ENCODE data around the gene DCP2.

DCP2 gene

DNA sequence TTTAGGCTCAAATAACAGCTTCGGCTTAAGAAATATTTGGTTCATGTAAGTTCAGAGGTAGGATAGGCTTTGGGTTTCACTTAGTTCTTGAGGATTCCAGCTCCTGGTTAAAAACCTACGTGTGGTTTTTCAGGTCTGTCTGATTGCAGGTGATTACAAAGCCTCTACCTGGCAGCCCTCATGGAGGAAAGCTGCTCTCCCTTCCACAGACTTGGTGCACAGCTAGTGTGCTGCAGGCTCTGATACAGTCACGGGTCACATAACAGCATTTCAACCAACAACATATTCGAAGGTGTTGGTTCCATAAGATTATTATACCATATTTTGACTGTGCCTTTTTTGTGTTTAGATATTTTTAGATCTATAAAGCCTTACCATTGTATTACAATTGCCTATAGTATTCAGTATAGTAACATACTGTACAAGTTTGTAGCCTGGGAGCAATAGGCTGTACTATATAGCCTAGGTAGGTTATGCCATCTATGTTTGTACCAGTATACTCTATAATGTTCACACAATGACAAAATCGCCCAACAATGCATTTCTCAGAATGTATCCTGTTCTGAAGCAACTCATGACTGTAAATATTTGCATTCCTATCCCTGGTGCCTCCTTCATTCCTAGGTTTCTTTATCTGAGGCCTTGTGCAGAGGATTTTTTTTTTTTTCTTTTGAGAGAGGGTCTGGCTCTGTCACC, 8.0 kb upstream of the DCP2 start:
- Histone ChIP-seq H3K27ac (ENCODE audit: low read length) (no peak overlapping the region), H3K9me3 (ENCODE audit: insufficient read depth, low read depth, low read length) (no peaks in the 10 kb centered on the region), H3K9ac (ENCODE audit: low read depth, low read length) (no peak overlapping the region), H3K4me3 (ENCODE audit: low read length) (no peak overlapping the region), H3K27me3 (ENCODE audit: insufficient read depth, low read length) (no peaks in the 10 kb centered on the region), H3K4me1 (ENCODE audit: insufficient read depth, low read length) (peaks cover 11% of the 10 kb centered on the region; the same call in 1 of the 2 replicates), H3K36me3 (ENCODE audit: insufficient read depth, low read depth, low read length) (no peaks in the 10 kb centered on the region)

DNA sequence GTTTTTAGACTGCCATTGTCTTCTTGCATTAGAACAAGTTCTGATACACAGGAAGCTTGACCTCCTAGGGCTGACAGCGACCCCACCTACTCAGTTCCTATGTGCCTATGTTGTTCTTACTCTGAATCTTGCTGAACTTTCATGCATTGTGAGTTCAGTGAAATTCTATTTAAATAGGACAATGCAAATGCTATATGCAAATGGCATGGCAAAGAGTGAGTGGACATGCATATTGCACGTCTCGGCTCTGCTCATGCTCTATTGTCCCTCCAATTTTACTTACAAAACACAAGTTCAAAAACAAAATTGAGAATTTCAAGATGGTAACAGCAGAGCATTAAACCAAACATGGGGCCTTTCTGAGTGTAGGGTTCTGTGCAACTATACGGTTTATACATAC, 5.3 kb upstream of the DCP2 start:
- H3K4me1 ChIP-seq (ENCODE audit: insufficient read depth, low read length), result peaks cover 11% of the 10 kb centered on the region; the same call in 1 of the 2 replicates
- H3K9ac ChIP-seq (ENCODE audit: low read depth, low read length), result no peak overlapping the region
- H3K27ac ChIP-seq (ENCODE audit: low read length), result no peak overlapping the region
- no peaks in the 10 kb centered on the region for H3K9me3 ChIP-seq (ENCODE audit: insufficient read depth, low read depth, low read length)
- H3K36me3 ChIP-seq (ENCODE audit: insufficient read depth, low read depth, low read length), result no peaks in the 10 kb centered on the region
- H3K27me3 ChIP-seq (ENCODE audit: insufficient read depth, low read length), result no peaks in the 10 kb centered on the region
- H3K4me3 ChIP-seq (ENCODE audit: low read length), result no peak overlapping the region

GRCh38 chr5:112973036-112973435, 3.6 kb upstream of the DCP2 start:
- Histone ChIP-seq H3K4me1 (ENCODE audit: insufficient read depth, low read length) (peaks cover 11% of the 10 kb centered on the region; the same call in 1 of the 2 replicates), H3K27me3 (ENCODE audit: insufficient read depth, low read length) (no peaks in the 10 kb centered on the region), H3K4me3 (ENCODE audit: low read length) (no peak overlapping the region), H3K9me3 (ENCODE audit: insufficient read depth, low read depth, low read length) (no peaks in the 10 kb centered on the region), H3K36me3 (ENCODE audit: insufficient read depth, low read depth, low read length) (no peaks in the 10 kb centered on the region), H3K9ac (ENCODE audit: low read depth, low read length) (no peak overlapping the region), H3K27ac (ENCODE audit: low read length) (no peak overlapping the region)

GRCh38 chr5:112973904-112974303, 2.7 kb upstream of the DCP2 start:
- Histone ChIP-seq H3K9me3 (ENCODE audit: insufficient read depth, low read depth, low read length) (no peaks in the 10 kb centered on the region), H3K4me1 (ENCODE audit: insufficient read depth, low read length) (peaks cover 9% of the 10 kb centered on the region; the same call in 1 of the 2 replicates), H3K9ac (ENCODE audit: low read depth, low read length) (no peak overlapping the region), H3K27ac (ENCODE audit: low read length) (no peak overlapping the region), H3K36me3 (ENCODE audit: insufficient read depth, low read depth, low read length) (no peaks in the 10 kb centered on the region), H3K4me3 (ENCODE audit: low read length) (no peak overlapping the region), H3K27me3 (ENCODE audit: insufficient read depth, low read length) (no peaks in the 10 kb centered on the region)

GRCh38 chr5:112974901-112975300, 1.7 kb upstream of the DCP2 start:
- no peak overlapping the region for H3K9ac ChIP-seq (ENCODE audit: low read depth, low read length)

DNA sequence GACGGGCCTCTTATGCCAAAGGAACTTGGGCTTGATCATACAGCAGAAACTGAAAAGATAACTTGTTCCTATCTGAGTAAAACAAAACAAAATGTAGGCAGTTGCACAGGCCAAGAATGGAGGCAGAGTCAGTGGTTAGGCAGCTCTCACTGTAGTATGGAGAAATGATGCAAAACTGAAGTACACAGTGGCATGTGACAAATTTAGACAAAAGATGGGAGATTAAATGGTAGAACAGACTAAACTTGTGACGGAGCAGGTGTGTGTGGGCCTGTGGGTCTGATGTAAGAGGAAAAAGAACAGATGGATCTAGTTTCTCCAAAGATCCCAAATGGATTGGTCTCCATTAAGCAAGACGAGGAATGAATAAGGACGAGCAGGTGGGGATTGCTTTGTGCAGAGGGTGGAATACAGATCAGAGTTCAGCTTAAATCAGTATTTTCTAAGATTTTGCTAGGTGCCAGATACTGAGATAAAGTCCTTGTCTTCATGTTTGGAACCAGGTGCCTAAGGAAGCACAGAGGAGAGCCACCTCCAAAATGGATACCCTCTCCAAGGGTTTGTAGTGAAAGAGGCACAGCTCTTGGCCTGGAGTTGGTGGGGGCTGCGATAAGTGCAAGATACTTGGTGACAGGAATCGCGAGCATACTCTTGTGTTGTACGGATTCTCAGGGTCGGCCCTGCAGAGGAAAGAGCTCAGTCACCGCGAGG, 722 bp upstream of the DCP2 start:
- peak overlapping the region; percentile 78 for H3K4me3 ChIP-seq (ENCODE audit: low read length)
- peak overlapping the region; percentile 89 for H3K27ac ChIP-seq (ENCODE audit: low read length)
- no peaks in the 10 kb centered on the region for H3K9me3 ChIP-seq (ENCODE audit: insufficient read depth, low read depth, low read length)
- H3K36me3 ChIP-seq (ENCODE audit: insufficient read depth, low read depth, low read length), result peaks cover 3% of the 10 kb centered on the region; the same call in 1 of the 2 replicates
- no peaks in the 10 kb centered on the region for H3K27me3 ChIP-seq (ENCODE audit: insufficient read depth, low read length)
- H3K4me1 ChIP-seq (ENCODE audit: insufficient read depth, low read length), result peaks cover 9% of the 10 kb centered on the region; the same call in 1 of the 2 replicates
- peak overlapping the region; percentile 87; the same call in 1 of the 2 replicates for H3K9ac ChIP-seq (ENCODE audit: low read depth, low read length)

More at GRCh38 chr5:112974901-112975300, 1.7 kb upstream of the DCP2 start:
- no peak overlapping the region for H3K27ac ChIP-seq (ENCODE audit: low read length)
- H3K4me1 ChIP-seq (ENCODE audit: insufficient read depth, low read length), result peaks cover 9% of the 10 kb centered on the region; the same call in 1 of the 2 replicates
- H3K27me3 ChIP-seq (ENCODE audit: insufficient read depth, low read length), result no peaks in the 10 kb centered on the region
- no peak overlapping the region for H3K4me3 ChIP-seq (ENCODE audit: low read length)
- H3K9me3 ChIP-seq (ENCODE audit: insufficient read depth, low read depth, low read length), result no peaks in the 10 kb centered on the region
- no peaks in the 10 kb centered on the region for H3K36me3 ChIP-seq (ENCODE audit: insufficient read depth, low read depth, low read length)

DNA sequence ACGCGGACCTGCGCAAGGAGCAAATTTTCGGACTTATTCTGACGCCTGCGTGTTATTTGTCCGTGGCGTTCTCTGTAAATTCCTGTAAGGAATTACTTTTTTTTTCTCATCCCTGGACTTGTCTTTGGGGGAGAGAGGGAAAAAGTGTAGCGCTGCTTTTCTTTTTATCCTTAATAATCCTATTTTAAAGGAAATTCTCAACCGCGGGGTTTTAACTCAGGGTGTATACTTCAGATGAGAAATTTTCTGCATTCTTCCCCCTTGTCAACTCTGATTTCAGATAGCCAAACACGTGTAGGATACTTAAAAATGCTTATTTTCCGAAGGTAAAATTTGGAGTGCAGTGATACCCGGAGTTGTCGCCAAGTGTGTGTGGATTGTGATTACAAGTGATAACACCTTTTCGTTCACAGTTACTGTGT, 853 bp downstream of the DCP2 start:
- peak overlapping the region; percentile 68 for H3K27ac ChIP-seq (ENCODE audit: low read length)
- peak overlapping the region; percentile 78 for H3K4me3 ChIP-seq (ENCODE audit: low read length)
- peaks cover 14% of the 10 kb centered on the region for H3K4me1 ChIP-seq (ENCODE audit: insufficient read depth, low read length)
- no peaks in the 10 kb centered on the region for H3K9me3 ChIP-seq (ENCODE audit: insufficient read depth, low read depth, low read length)
- H3K36me3 ChIP-seq (ENCODE audit: insufficient read depth, low read depth, low read length), result peaks cover 11% of the 10 kb centered on the region; the same call in 1 of the 2 replicates
- H3K9ac ChIP-seq (ENCODE audit: low read depth, low read length), result peak overlapping the region; percentile 81
- H3K27me3 ChIP-seq (ENCODE audit: insufficient read depth, low read length), result no peaks in the 10 kb centered on the region

DNA sequence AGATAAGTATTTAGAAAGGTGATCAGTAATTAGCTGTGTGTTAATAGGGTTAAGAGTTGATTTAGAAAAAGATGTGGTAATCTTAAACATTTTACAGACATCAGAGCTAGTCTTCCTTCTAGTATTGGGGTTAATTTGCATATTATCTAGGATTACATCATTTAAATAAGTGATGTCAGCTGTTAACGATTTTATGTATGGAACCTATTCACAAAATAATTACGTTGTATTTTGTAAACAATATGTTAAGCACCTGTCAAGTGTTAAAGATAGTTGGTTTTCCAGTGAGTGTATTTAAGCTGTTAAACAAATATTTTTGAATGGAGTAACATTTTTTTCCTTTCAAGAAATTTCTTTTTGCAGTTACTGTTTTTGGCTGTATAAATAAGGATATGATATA, 2.2 kb downstream of the DCP2 start:
- peaks cover 12% of the 10 kb centered on the region; the same call in 1 of the 2 replicates for H3K36me3 ChIP-seq (ENCODE audit: insufficient read depth, low read depth, low read length)
- H3K4me1 ChIP-seq (ENCODE audit: insufficient read depth, low read length), result peaks cover 27% of the 10 kb centered on the region
- H3K27me3 ChIP-seq (ENCODE audit: insufficient read depth, low read length), result no peaks in the 10 kb centered on the region
- H3K9ac ChIP-seq (ENCODE audit: low read depth, low read length), result peak overlapping the region; percentile 81; the same call in 1 of the 2 replicates
- no peaks in the 10 kb centered on the region for H3K9me3 ChIP-seq (ENCODE audit: insufficient read depth, low read depth, low read length)
- H3K4me3 ChIP-seq (ENCODE audit: low read length), result peak overlapping the region; percentile 78
- H3K27ac ChIP-seq (ENCODE audit: low read length), result no peak overlapping the region

- Histone ChIP-seq H3K9ac (ENCODE audit: low read depth, low read length) (peak overlapping the region; percentile 49; the same call in 1 of the 2 replicates), H3K4me1 (ENCODE audit: insufficient read depth, low read length) (peaks cover 33% of the 10 kb centered on the region), H3K27me3 (ENCODE audit: insufficient read depth, low read length) (no peaks in the 10 kb centered on the region), H3K9me3 (ENCODE audit: insufficient read depth, low read depth, low read length) (no peaks in the 10 kb centered on the region), H3K4me3 (ENCODE audit: low read length) (peak overlapping the region; percentile 78), H3K36me3 (ENCODE audit: insufficient read depth, low read depth, low read length) (peaks cover 17% of the 10 kb centered on the region), H3K27ac (ENCODE audit: low read length) (no peak overlapping the region)
Measured at GRCh38 chr5:112979723-112980122, 3.1 kb downstream of the DCP2 start.

DNA sequence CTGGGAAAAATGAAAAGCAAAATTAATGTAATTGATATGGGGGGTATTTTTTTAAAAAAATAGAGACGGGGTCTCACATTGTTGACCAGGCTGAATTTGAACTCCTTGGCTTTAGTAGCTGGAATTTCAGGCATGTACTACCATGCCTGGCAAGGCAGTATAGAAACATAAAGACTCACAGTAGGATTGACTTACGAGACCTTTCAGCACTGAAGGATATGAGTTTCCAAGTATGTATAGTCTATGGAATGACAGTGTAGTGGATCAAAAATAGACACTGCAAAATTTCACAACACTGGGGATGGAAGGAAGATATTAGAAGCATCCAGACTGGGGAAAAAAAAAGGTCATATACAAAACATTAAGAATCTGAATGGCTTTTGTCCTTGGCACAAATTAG, 6.8 kb downstream of the DCP2 start:
- H3K36me3 ChIP-seq (ENCODE audit: insufficient read depth, low read depth, low read length), result peaks cover 21% of the 10 kb centered on the region
- H3K27ac ChIP-seq (ENCODE audit: low read length), result no peak overlapping the region

GRCh38 chr5:112986224-112986623, 9.6 kb downstream of the DCP2 start:
- Histone ChIP-seq H3K27me3 (ENCODE audit: insufficient read depth, low read length) (no peaks in the 10 kb centered on the region), H3K4me3 (ENCODE audit: low read length) (no peak overlapping the region), H3K4me1 (ENCODE audit: insufficient read depth, low read length) (peaks cover 24% of the 10 kb centered on the region), H3K36me3 (ENCODE audit: insufficient read depth, low read depth, low read length) (peaks cover 30% of the 10 kb centered on the region), H3K9ac (ENCODE audit: low read depth, low read length) (no peak overlapping the region), H3K9me3 (ENCODE audit: insufficient read depth, low read depth, low read length) (no peaks in the 10 kb centered on the region), H3K27ac (ENCODE audit: low read length) (no peak overlapping the region)

More for the DNA sequence above, 6.8 kb downstream of the DCP2 start:
- no peak overlapping the region for H3K9ac ChIP-seq (ENCODE audit: low read depth, low read length)
- H3K9me3 ChIP-seq (ENCODE audit: insufficient read depth, low read depth, low read length), result no peaks in the 10 kb centered on the region
- no peak overlapping the region for H3K4me3 ChIP-seq (ENCODE audit: low read length)
- no peaks in the 10 kb centered on the region for H3K27me3 ChIP-seq (ENCODE audit: insufficient read depth, low read length)
- peaks cover 33% of the 10 kb centered on the region for H3K4me1 ChIP-seq (ENCODE audit: insufficient read depth, low read length)
